GM18870 (cell line): ENCODE data around the gene STXBP2.

ENCODE experiments used
- ATAC-seq: cut with Tn5 transposase; IDR thresholded peaks from one replicate; pipeline ENCODE4 v1.9.1; 2021; ENCODE audit warnings: moderate library complexity; ENCODE audit not compliant: unreplicated experiment

Gene STXBP2

GRCh38 chr19:7612282-7613274, 24.3 kb upstream of the STXBP2 start:
- no peak for ATAC-seq

- no peak for ATAC-seq
These were observed 21.8 kb upstream of the STXBP2 start for GRCh38 chr19:7614859-7615741.

GRCh38 chr19:7617172-7617571, 19.7 kb upstream of the STXBP2 start:
- ATAC-seq, result no peak

- ATAC-seq, result no peak
These were observed 19.2 kb upstream of the STXBP2 start for GRCh38 chr19:7617735-7618134.

- no peak for ATAC-seq
These were observed 18.6 kb upstream of the STXBP2 start for GRCh38 chr19:7618348-7618747.

GRCh38 chr19:7618771-7619510, 18.0 kb upstream of the STXBP2 start:
- ATAC-seq, result no peak

GRCh38 chr19:7619671-7620441, 17.1 kb upstream of the STXBP2 start:
- no peak for ATAC-seq

GRCh38 chr19:7620442-7621412, 16.2 kb upstream of the STXBP2 start:
- ATAC-seq, result no peak

GRCh38 chr19:7622933-7623685, 13.8 kb upstream of the STXBP2 start:
- ATAC-seq, result no peak

- ATAC-seq, result no peak
These were observed 12.9 kb upstream of the STXBP2 start for GRCh38 chr19:7623725-7624603.

GRCh38 chr19:7624810-7625209, 12.1 kb upstream of the STXBP2 start:
- ATAC-seq, result no peak

GRCh38 chr19:7625763-7626372, 11.0 kb upstream of the STXBP2 start:
- no peak for ATAC-seq

GRCh38 chr19:7627166-7627565, 9.7 kb upstream of the STXBP2 start:
- no peak for ATAC-seq

- no peak for ATAC-seq
These were observed 8.2 kb upstream of the STXBP2 start for GRCh38 chr19:7628589-7629311.

- peak; percentile 79 for ATAC-seq
These were observed 7.4 kb upstream of the STXBP2 start, which contains the start of the genes PET100 and XAB2 for GRCh38 chr19:7629347-7630054. Gene PET100 (plus strand): TSS chr19:7629793. CDS start chr19:7629834, 41 bp downstream. Gene XAB2 (minus strand): TSS chr19:7629545. CDS start chr19:7629527, 18 bp downstream.
